Measurements from ENCODE around the gene A2M.

DNA sequence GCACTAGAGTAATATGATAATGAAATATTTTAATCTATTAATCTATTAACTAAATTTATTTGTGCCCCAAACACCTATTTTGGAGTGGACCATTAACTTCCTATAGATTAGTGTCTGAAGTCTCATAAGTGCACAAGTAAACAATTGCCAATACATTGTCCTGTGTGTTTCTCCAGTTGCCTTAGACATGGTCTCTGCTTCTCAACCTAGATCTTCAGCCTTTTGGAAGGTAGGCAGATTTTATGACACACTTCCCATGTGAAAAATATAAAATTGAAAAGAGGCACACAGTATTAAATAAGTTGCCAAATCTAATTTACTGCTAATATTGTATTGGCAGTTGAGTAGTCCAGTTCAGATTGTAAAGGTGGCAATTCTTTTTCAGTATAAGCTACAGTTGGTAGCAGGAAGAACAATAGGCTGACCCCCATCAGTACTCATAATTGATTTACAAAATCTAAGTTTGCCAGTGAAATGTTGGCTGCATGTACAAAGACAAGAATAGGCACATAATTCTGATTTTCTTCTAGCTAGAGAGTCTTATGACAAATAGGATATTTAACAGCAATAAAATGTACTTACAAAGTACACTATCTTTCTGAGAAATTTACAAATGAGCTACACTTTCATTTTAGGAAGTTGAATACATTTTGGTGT lies 10.8 kb downstream of the A2M start:
- TF ChIP-seq SRF (IDR thresholded peaks at IDR 0.05; ENCODE audit: low read depth, low read length): no peak
- TF ChIP-seq, protein P1, sequence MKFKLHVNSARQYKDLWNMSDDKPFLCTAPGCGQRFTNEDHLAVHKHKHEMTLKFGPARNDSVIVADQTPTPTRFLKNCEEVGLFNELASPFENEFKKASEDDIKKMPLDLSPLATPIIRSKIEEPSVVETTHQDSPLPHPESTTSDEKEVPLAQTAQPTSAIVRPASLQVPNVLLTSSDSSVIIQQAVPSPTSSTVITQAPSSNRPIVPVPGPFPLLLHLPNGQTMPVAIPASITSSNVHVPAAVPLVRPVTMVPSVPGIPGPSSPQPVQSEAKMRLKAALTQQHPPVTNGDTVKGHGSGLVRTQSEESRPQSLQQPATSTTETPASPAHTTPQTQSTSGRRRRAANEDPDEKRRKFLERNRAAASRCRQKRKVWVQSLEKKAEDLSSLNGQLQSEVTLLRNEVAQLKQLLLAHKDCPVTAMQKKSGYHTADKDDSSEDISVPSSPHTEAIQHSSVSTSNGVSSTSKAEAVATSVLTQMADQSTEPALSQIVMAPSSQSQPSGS (IDR thresholded peaks at IDR 0.05; ENCODE audit: low read length): no peak
- TF ChIP-seq, protein P2, sequence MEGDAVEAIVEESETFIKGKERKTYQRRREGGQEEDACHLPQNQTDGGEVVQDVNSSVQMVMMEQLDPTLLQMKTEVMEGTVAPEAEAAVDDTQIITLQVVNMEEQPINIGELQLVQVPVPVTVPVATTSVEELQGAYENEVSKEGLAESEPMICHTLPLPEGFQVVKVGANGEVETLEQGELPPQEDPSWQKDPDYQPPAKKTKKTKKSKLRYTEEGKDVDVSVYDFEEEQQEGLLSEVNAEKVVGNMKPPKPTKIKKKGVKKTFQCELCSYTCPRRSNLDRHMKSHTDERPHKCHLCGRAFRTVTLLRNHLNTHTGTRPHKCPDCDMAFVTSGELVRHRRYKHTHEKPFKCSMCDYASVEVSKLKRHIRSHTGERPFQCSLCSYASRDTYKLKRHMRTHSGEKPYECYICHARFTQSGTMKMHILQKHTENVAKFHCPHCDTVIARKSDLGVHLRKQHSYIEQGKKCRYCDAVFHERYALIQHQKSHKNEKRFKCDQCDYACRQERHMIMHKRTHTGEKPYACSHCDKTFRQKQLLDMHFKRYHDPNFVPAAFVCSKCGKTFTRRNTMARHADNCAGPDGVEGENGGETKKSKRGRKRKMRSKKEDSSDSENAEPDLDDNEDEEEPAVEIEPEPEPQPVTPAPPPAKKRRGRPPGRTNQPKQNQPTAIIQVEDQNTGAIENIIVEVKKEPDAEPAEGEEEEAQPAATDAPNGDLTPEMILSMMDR (IDR thresholded peaks at IDR 0.05; ENCODE audit: control extremely low read depth in 1 of 3, insufficient read depth in 1 of 3, low read depth in 1 of 3, low read length in 3 of 3): no peak
- no peak for TF ChIP-seq SIN3A (conservative IDR thresholded peaks at IDR 0.05 in 1 of 2, IDR thresholded peaks at IDR 0.05 in 1 of 2; ENCODE audit: low read depth in 1 of 2, low read length in 2 of 2)
- TF ChIP-seq NRF1 (IDR thresholded peaks at IDR 0.05; ENCODE audit: low read depth, low read length): no peak
- TF ChIP-seq YY1 (IDR thresholded peaks at IDR 0.05; ENCODE audit: low read depth, low read length): no peak
- TF ChIP-seq, protein P3, sequence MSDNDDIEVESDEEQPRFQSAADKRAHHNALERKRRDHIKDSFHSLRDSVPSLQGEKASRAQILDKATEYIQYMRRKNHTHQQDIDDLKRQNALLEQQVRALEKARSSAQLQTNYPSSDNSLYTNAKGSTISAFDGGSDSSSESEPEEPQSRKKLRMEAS (IDR thresholded peaks at IDR 0.05): no peak
- no peak for TF ChIP-seq RAD21 (IDR thresholded peaks at IDR 0.05 in 1 of 2, conservative IDR thresholded peaks at IDR 0.05 in 1 of 2; ENCODE audit: low read depth in 2 of 2, low read length in 2 of 2)
- TF ChIP-seq POLR2A (IDR thresholded peaks at IDR 0.05; ENCODE audit: control extremely low read depth in 1 of 2, low read depth in 2 of 2, low read length in 2 of 2): no peak

Measured in H1 (cell line).